NT2/D1 (cell line): Measurements from ENCODE around the gene KCNH5.

Experiments
- DNase-seq: peaks from one replicate; pipeline ENCODE4 v3.0.0-alpha.2; 2011; ENCODE audit warnings: low read depth, low spot score
- H3K27me3 ChIP-seq: 2 replicates; pipeline ENCODE4 v1.6.0; 2011; ENCODE audit warnings: mild to moderate bottlenecking; ENCODE audit not compliant: insufficient read length, insufficient read depth
- H3K36me3 ChIP-seq: 2 replicates; pipeline ENCODE4 v1.6.1; 2011; ENCODE audit warnings: mild to moderate bottlenecking, low read length, mixed read lengths; ENCODE audit not compliant: insufficient read depth, insufficient read length
- H3K4me1 ChIP-seq: 2 replicates; pipeline ENCODE4 v1.5.1; 2011; ENCODE audit not compliant: insufficient read depth, insufficient read length
- H3K4me3 ChIP-seq: 2 replicates; pipeline ENCODE4 v1.5.1; 2011; ENCODE audit warnings: low read depth; ENCODE audit not compliant: insufficient read length
- H3K9ac ChIP-seq: 2 replicates; pipeline ENCODE4 v1.6.0; 2011; ENCODE audit warnings: low read depth; ENCODE audit not compliant: insufficient read length
- H3K9me3 ChIP-seq: 2 replicates; pipeline ENCODE4 v1.5.1; 2011; ENCODE audit warnings: mild to moderate bottlenecking, low read length; ENCODE audit not compliant: insufficient read depth
- SUZ12 ChIP-seq: IDR thresholded peaks from 2 replicates; pipeline ENCODE4 v1.6.1; 2011; ENCODE audit not compliant: insufficient read length, insufficient read depth; ENCODE audit errors: extremely low read depth
- YY1 ChIP-seq: IDR thresholded peaks from 2 replicates; pipeline ENCODE4 v1.6.1; 2011; ENCODE audit not compliant: insufficient read length, insufficient read depth
- ZNF274 ChIP-seq: IDR thresholded peaks from 2 replicates; pipeline ENCODE4 v1.6.1; 2011; ENCODE audit warnings: mild to moderate bottlenecking, low read depth, low read length

KCNH5 gene

GRCh38 chr14:63045234-63045611, at the start of gene KCNH5:
Gene KCNH5 (minus strand): TSS chr14:63045458. CDS start chr14:63045186, 272 bp downstream.
- Histone ChIP-seq H3K9ac (peak within 1 kb of the TSS; percentile 61), H3K4me3 (peak within 1 kb of the TSS; percentile 55), H3K9me3 (no peaks in the 10 kb centered on the region), H3K36me3 (no peaks in the 10 kb centered on the region), H3K27me3 (peaks cover 24% of the 10 kb centered on the region), H3K4me1 (no peaks in the 10 kb centered on the region)
- TF ChIP-seq SUZ12 (no peak), ZNF274 (no peak), YY1 (no peak)
- DNase-seq = peak; percentile 36

- H3K27me3 ChIP-seq = no peaks in the 10 kb centered on the region
- H3K36me3 ChIP-seq = no peaks in the 10 kb centered on the region
- H3K4me1 ChIP-seq = no peaks in the 10 kb centered on the region
- no peaks in the 10 kb centered on the region for H3K9me3 ChIP-seq
- H3K9ac ChIP-seq = no peak overlapping the region
- no peak for TF ChIP-seq SUZ12
- no peak for TF ChIP-seq ZNF274
- no peak for TF ChIP-seq YY1
- H3K4me3 ChIP-seq = no peak overlapping the region
- no peak for DNase-seq
Measured at GRCh38 chr14:63091394-63091996, 46.2 kb upstream of the KCNH5 start.

GRCh38 chr14:63088865-63089264, 43.6 kb upstream of the KCNH5 start:
- Histone ChIP-seq H3K9ac (no peak overlapping the region), H3K27me3 (no peaks in the 10 kb centered on the region), H3K36me3 (no peaks in the 10 kb centered on the region), H3K4me1 (no peaks in the 10 kb centered on the region), H3K9me3 (no peaks in the 10 kb centered on the region), H3K4me3 (no peak overlapping the region)
- TF ChIP-seq YY1 (no peak), ZNF274 (no peak), SUZ12 (no peak)
- no peak for DNase-seq

- H3K4me3 ChIP-seq = no peak overlapping the region
- H3K4me1 ChIP-seq = no peaks in the 10 kb centered on the region
- H3K36me3 ChIP-seq = no peaks in the 10 kb centered on the region
- TF ChIP-seq YY1 (no peak), SUZ12 (no peak), ZNF274 (no peak)
- H3K27me3 ChIP-seq = no peaks in the 10 kb centered on the region
- no peaks in the 10 kb centered on the region for H3K9me3 ChIP-seq
- no peak overlapping the region for H3K9ac ChIP-seq
- no peak for DNase-seq
Measured at GRCh38 chr14:63078569-63078968, 33.3 kb upstream of the KCNH5 start.

GRCh38 chr14:63076488-63076887, 31.2 kb upstream of the KCNH5 start:
- no peaks in the 10 kb centered on the region for H3K36me3 ChIP-seq
- no peak overlapping the region for H3K9ac ChIP-seq
- no peak overlapping the region for H3K4me3 ChIP-seq
- H3K4me1 ChIP-seq = no peaks in the 10 kb centered on the region
- TF ChIP-seq SUZ12 = no peak
- TF ChIP-seq ZNF274 = no peak
- no peak for TF ChIP-seq YY1
- H3K27me3 ChIP-seq = no peaks in the 10 kb centered on the region
- no peak for DNase-seq
- no peaks in the 10 kb centered on the region for H3K9me3 ChIP-seq

- H3K27me3 ChIP-seq = no peaks in the 10 kb centered on the region
- no peaks in the 10 kb centered on the region for H3K36me3 ChIP-seq
- TF ChIP-seq SUZ12 (no peak), YY1 (no peak), ZNF274 (no peak)
- no peak overlapping the region for H3K4me3 ChIP-seq
- DNase-seq = no peak
- H3K4me1 ChIP-seq = no peaks in the 10 kb centered on the region
- no peak overlapping the region for H3K9ac ChIP-seq
- peaks cover 4% of the 10 kb centered on the region; the same call in 1 of the 2 replicates for H3K9me3 ChIP-seq
Measured at GRCh38 chr14:63055631-63056030, 10.4 kb upstream of the KCNH5 start.

- Histone ChIP-seq H3K4me3 (no peak overlapping the region), H3K27me3 (no peaks in the 10 kb centered on the region), H3K36me3 (no peaks in the 10 kb centered on the region), H3K4me1 (no peaks in the 10 kb centered on the region), H3K9me3 (no peaks in the 10 kb centered on the region), H3K9ac (no peak overlapping the region)
- no peak for DNase-seq
- TF ChIP-seq ZNF274 (no peak), YY1 (no peak), SUZ12 (no peak)
Measured at GRCh38 chr14:63051992-63052391, 6.7 kb upstream of the KCNH5 start.

- no peak for DNase-seq
- H3K27me3 ChIP-seq = peaks cover 6% of the 10 kb centered on the region
- no peak for TF ChIP-seq ZNF274
- no peak for TF ChIP-seq YY1
- no peak for TF ChIP-seq SUZ12
- H3K4me3 ChIP-seq = no peak overlapping the region
- H3K4me1 ChIP-seq = no peaks in the 10 kb centered on the region
- no peak overlapping the region for H3K9ac ChIP-seq
- H3K36me3 ChIP-seq = no peaks in the 10 kb centered on the region
- no peaks in the 10 kb centered on the region for H3K9me3 ChIP-seq
Measured at GRCh38 chr14:63051301-63051700, 6.0 kb upstream of the KCNH5 start.
